Nephron progenitor cell (in vitro differentiated cells): ENCODE measurements around the gene MAMDC4.

Source experiments
- DNase-seq: peaks from one replicate; pipeline ENCODE4 v3.0.0; 2021
- H3K27ac Mint-ChIP-seq: 2 replicates; pipeline ENCODE4 v1.8.0; 2021; ENCODE audit warnings: mild to moderate bottlenecking, moderate library complexity, mixed read lengths
- H3K27me3 Mint-ChIP-seq: 2 replicates; pipeline ENCODE4 v1.8.0; 2021; ENCODE audit warnings: mild to moderate bottlenecking, low read depth, mixed read lengths; ENCODE audit not compliant: poor library complexity
- H3K36me3 Mint-ChIP-seq: 2 replicates; pipeline ENCODE4 v1.8.0; 2021; ENCODE audit warnings: low read depth, mixed read lengths
- H3K4me1 Mint-ChIP-seq: 2 replicates; pipeline ENCODE4 v1.8.0; 2021; ENCODE audit warnings: mixed read lengths
- H3K4me3 Mint-ChIP-seq: 2 replicates; pipeline ENCODE4 v1.8.0; 2021; ENCODE audit warnings: mild to moderate bottlenecking, moderate library complexity, mixed read lengths
- H3K9me3 Mint-ChIP-seq: 2 replicates; pipeline ENCODE4 v1.8.0; 2021; ENCODE audit warnings: mild to moderate bottlenecking, moderate library complexity, mixed read lengths
- TF ChIP-seq, protein P1 (sequence below): fragments of 200-600 bp; sonication (generic); IDR thresholded peaks from 2 replicates; pipeline ENCODE4 v1.5.0; 2021; ENCODE audit warnings: antibody characterized with exemption

Gene MAMDC4

DNA sequence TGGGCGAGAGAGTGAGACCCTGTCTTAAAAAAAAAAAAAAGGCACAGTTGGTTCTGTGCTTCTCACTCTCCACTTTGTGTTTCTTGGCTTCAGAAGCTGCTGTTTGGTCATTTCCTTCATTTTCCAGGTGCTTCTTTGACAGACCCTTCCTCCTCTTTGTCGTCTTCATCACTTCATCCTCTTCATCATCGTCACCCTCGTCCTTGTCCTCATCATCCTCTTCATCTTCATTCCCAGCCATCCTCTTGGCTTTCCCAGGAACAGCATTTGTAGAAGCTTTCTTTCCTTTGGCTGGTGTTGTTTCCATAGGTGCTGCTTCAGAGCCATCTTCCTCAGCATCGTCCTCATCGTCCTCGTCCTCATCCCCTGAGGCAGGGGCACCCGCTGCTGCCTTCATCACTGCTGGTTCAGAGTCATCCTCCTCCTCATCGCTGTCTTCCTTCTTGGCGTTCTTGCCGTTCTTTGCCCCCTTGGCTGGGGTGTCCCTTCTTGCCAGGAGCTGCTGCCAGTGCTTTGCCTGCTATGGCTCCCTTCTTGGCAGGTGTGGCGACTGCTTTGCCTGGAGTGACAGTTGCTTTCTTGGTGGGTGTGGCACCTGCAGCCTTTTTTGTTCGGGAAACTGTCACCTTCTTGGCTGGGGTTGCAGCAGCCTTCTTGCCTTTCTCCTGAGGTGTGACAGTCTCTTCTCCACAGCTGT is 37.3 kb upstream of the MAMDC4 start:
- peaks cover 76% of the 10 kb centered on the region for H3K36me3 Mint-ChIP-seq
- H3K4me1 Mint-ChIP-seq, result peaks cover 26% of the 10 kb centered on the region
- H3K27me3 Mint-ChIP-seq, result peaks cover 17% of the 10 kb centered on the region
- no peak for DNase-seq
- no peak overlapping the region for H3K4me3 Mint-ChIP-seq
- peaks cover 7% of the 10 kb centered on the region for H3K9me3 Mint-ChIP-seq
- peak overlapping the region; percentile 76 for H3K27ac Mint-ChIP-seq
- TF ChIP-seq, protein P1, sequence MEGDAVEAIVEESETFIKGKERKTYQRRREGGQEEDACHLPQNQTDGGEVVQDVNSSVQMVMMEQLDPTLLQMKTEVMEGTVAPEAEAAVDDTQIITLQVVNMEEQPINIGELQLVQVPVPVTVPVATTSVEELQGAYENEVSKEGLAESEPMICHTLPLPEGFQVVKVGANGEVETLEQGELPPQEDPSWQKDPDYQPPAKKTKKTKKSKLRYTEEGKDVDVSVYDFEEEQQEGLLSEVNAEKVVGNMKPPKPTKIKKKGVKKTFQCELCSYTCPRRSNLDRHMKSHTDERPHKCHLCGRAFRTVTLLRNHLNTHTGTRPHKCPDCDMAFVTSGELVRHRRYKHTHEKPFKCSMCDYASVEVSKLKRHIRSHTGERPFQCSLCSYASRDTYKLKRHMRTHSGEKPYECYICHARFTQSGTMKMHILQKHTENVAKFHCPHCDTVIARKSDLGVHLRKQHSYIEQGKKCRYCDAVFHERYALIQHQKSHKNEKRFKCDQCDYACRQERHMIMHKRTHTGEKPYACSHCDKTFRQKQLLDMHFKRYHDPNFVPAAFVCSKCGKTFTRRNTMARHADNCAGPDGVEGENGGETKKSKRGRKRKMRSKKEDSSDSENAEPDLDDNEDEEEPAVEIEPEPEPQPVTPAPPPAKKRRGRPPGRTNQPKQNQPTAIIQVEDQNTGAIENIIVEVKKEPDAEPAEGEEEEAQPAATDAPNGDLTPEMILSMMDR, result no peak

GRCh38 chr9:136815422-136815782 is 36.7 kb upstream of the MAMDC4 start:
- no peak overlapping the region for H3K4me3 Mint-ChIP-seq
- H3K4me1 Mint-ChIP-seq, result peaks cover 22% of the 10 kb centered on the region
- peaks cover 7% of the 10 kb centered on the region for H3K9me3 Mint-ChIP-seq
- peaks cover 22% of the 10 kb centered on the region for H3K27me3 Mint-ChIP-seq
- DNase-seq, result no peak
- H3K27ac Mint-ChIP-seq, result no peak overlapping the region
- TF ChIP-seq, protein P1, result no peak
- peaks cover 71% of the 10 kb centered on the region for H3K36me3 Mint-ChIP-seq

- TF ChIP-seq, protein P1, result no peak
- peaks cover 48% of the 10 kb centered on the region for H3K36me3 Mint-ChIP-seq
- peak; percentile 58 for DNase-seq
- no peak overlapping the region for H3K27ac Mint-ChIP-seq
- H3K9me3 Mint-ChIP-seq, result peaks cover 7% of the 10 kb centered on the region
- H3K4me1 Mint-ChIP-seq, result peaks cover 28% of the 10 kb centered on the region
- H3K4me3 Mint-ChIP-seq, result peak overlapping the region; percentile 81
- peaks cover 27% of the 10 kb centered on the region for H3K27me3 Mint-ChIP-seq
Measured at GRCh38 chr9:136820971-136821825, 30.9 kb upstream of the MAMDC4 start.

DNA sequence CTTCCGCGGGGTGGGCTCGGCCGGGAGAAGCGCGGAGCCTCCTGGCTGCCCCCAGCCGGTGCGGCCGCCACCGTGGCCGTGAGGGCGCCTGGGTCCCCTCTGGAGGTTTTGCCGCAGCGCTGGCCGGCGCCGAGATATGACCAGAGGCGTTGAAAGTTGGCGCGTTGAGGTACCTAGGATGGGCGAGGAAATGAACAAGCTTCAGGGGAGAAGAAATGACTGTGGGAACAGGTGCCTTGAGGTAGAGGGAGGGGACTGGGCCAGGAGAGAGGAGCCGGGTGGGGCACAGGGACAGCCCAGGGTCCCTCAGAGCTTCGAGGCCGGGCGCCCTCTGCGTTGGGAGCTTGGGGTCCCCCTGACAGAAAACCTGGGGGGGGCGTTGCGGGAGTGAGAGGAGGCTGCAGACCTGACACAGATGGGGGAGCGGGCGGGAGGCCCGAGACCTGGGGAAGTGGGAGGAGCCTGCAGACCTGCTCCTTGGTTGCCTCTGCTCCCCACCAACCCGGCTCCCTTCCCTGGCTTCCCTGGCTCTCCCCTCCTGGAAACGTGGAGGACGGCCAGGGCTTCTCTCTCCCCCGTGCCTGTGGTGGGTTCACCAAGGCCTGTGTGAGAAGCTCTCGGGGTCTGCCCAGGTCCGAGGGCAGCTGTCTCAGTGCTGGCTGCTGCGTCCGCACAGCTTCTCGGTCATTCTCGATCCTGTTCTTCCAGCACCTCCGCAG is 30.2 kb upstream of the MAMDC4 start:
- Mint-ChIP-seq H3K27ac (no peak overlapping the region), H3K9me3 (peaks cover 4% of the 10 kb centered on the region), H3K4me1 (peaks cover 28% of the 10 kb centered on the region), H3K27me3 (peaks cover 27% of the 10 kb centered on the region), H3K4me3 (no peak overlapping the region), H3K36me3 (peaks cover 41% of the 10 kb centered on the region)
- DNase-seq, result no peak
- TF ChIP-seq, protein P1, result no peak

DNA sequence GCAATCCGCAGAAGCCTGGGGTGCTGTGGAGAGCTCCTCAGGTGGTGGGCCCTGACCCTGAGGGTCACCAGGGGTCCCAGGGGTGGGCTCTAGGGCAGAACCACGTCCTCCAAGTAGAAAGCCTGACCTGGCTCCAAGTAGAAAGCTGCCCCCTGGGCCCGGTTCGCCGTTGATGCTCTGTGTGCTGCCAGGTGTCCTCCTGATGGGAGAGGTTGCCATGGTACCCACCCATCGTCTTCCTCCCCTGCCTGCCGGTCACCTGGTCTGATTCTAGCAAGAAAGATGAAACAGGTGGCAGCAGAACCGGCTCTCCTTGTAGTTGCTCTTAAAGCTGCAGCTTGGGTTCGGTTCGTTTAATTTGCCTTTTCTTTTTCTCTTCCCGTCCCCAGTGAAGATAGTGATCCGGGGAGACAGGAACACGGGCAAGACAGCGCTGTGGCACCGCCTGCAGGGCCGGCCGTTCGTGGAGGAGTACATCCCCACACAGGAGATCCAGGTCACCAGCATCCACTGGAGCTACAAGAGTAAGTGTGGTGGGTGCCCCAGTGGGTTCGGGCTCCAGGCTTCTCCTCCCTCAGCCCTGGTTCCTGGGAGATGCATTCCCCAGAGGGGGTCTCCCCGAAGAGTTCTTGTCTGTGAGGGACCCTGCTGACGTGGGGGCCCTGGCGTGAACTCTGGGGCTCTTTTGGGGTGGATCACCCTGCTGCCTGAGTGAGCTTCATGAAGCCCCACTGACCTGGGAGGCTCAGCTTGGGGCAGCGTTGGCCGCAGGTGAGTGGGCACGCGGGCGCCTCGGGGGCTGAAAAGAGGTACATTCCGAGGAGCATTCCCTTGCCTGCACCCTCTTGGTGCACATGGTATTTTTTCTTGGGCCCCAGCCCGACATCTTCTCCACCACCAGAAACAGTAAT is 28.8 kb upstream of the MAMDC4 start:
- DNase-seq, result no peak
- Mint-ChIP-seq H3K4me3 (no peak overlapping the region), H3K27me3 (peaks cover 24% of the 10 kb centered on the region), H3K36me3 (peaks cover 28% of the 10 kb centered on the region), H3K9me3 (peaks cover 3% of the 10 kb centered on the region), H3K4me1 (peaks cover 28% of the 10 kb centered on the region), H3K27ac (no peak overlapping the region)
- TF ChIP-seq, protein P1, result no peak
